Activated B cell treated with CpG ODN at 0.5 μM for 24 hours (primary cell): ENCODE measurements around the gene SRPK3. TPM values are rescaled to one million over a fixed set of nuclear protein-coding genes. Genes with fewer than 3 reads are reported as not detected.

ENCODE experiments used
- ATAC-seq: fragments of 200-7000 bp; cut with Tn5 transposase; one replicate; pipeline ENCODE4 v1.10.0; 2021; ENCODE audit warnings: low read depth, mild to moderate bottlenecking, moderate library complexity
- CTCF ChIA-PET: fragments of 350-600 bp; sonication (Branson Sonifier 250); formaldehyde crosslinking; loops from one replicate; lab custom pipeline; 2021; ENCODE audit warnings: antibody characterized with exemption; lab: Charles Lee
- POLR2A ChIA-PET: fragments of 350-600 bp; sonication (Branson Sonifier 250); formaldehyde crosslinking; loops from one replicate; lab custom pipeline; 2021; ENCODE audit warnings: antibody characterized with exemption; lab: Charles Lee
- DNase-seq: peaks from one replicate; pipeline ENCODE4 v3.0.0; 2022
- H3K27ac Mint-ChIP-seq: one replicate; pipeline ENCODE4 v1.8.0; 2020; ENCODE audit warnings: mixed read lengths
- H3K27me3 Mint-ChIP-seq: one replicate; pipeline ENCODE4 v1.8.0; 2021; ENCODE audit warnings: mixed read lengths
- H3K36me3 Mint-ChIP-seq: one replicate; pipeline ENCODE4 v1.8.0; 2021; ENCODE audit warnings: low read depth, mixed read lengths
- H3K4me1 Mint-ChIP-seq: one replicate; pipeline ENCODE4 v1.8.0; 2021; ENCODE audit warnings: mixed read lengths
- H3K4me3 Mint-ChIP-seq: one replicate; pipeline ENCODE4 v1.8.0; 2020; ENCODE audit warnings: mild to moderate bottlenecking, mixed read lengths
- H3K9me3 Mint-ChIP-seq: one replicate; pipeline ENCODE4 v1.8.0; 2020; ENCODE audit warnings: mixed read lengths
- CTCF ChIP-seq: fragments of 200-600 bp; IDR thresholded peaks from one replicate; pipeline ENCODE4 v1.8.0; 2022; ENCODE audit warnings: antibody characterized with exemption, mild to moderate bottlenecking
- intact Hi-C: fragments of 100-400 bp; cut with micrococcal nuclease; formaldehyde crosslinking; loops from one replicate; pipeline ENCODE4 v1.15.1; 2024
- total RNA-seq: library from RNA; stranded (reverse); gene quantifications from 2 replicates; pipeline ENCODE4 v1.2.3, GENCODE V29; 2022

SRPK3 gene
- total RNA-seq, 1 donor from 2014 or later, result not detected

DNA sequence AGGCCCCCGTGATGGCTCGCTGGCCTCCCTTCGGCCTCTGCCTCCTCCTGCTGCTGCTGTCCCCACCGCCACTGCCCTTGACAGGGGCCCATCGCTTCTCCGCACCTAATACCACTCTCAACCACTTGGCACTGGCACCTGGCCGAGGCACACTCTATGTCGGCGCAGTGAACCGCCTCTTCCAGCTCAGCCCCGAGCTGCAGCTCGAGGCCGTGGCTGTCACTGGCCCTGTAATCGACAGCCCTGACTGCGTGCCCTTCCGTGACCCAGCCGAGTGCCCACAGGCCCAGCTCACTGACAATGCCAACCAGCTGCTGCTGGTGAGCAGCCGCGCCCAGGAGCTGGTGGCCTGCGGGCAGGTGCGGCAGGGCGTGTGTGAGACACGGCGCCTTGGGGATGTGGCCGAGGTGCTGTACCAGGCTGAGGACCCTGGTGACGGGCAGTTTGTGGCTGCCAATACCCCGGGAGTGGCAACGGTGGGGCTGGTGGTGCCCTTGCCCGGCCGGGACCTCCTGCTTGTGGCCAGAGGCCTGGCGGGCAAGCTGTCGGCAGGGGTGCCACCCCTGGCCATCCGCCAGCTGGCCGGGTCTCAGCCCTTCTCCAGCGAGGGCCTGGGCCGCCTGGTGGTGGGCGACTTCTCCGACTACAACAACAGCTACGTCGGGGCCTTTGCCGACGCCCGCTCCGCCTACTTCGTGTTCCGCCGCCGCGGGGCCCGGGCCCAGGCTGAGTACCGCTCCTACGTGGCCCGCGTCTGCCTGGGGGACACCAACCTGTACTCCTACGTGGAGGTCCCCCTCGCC, 13.8 kb upstream of the SRPK3 start:
- Mint-ChIP-seq H3K4me1 (peaks cover 12% of the 10 kb centered on the region), H3K27me3 (no peaks in the 10 kb centered on the region), H3K27ac (no peak overlapping the region), H3K9me3 (no peaks in the 10 kb centered on the region), H3K4me3 (no peak overlapping the region), H3K36me3 (no peaks in the 10 kb centered on the region)
- ChIA-PET POLR2A (interaction anchor here (0.5 to 1.5 kb wide), 3 partner anchors 27 to 160 kb away, joined by 3 read pairs; partner anchors contain the start of genes IDH3G and SSR4), CTCF (interaction anchor here (1.0 kb wide), 1 partner anchor 11 kb away, joined by 3 read pairs; no protein-coding TSS in a partner anchor)
- no peak for ATAC-seq
- intact Hi-C loops, result loop anchor here (10.0 kb wide), 2 partner anchors 82 to 822 kb away; partner anchors contain the start of gene SLC6A8
- TF ChIP-seq CTCF, result no peak
- DNase-seq, result no peak

DNA sequence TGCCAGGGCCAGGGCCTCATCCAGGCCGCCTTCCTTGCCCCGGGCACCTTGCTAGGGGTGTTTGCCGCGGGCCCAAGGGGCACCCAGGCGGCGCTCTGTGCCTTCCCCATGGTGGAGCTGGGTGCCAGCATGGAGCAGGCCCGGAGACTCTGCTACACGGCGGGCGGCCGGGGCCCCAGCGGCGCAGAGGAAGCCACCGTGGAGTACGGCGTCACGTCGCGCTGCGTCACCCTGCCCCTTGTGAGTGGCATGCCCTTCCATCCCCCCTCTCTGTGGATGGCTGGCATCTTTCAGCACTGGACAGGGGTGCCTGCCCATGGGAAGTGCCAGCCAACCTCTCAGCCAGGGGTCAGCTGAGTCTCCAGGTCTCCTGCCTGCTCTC, 13.2 kb upstream of the SRPK3 start:
- H3K27ac Mint-ChIP-seq, result no peak overlapping the region
- no peaks in the 10 kb centered on the region for H3K27me3 Mint-ChIP-seq
- no peaks in the 10 kb centered on the region for H3K9me3 Mint-ChIP-seq
- no peak for DNase-seq
- POLR2A ChIA-PET, result interaction anchor here (1.0 kb wide), 1 partner anchor 158 kb away, joined by 3 read pairs; no protein-coding TSS in a partner anchor
- no peak for ATAC-seq
- intact Hi-C loops, result loop anchor here (10.0 kb wide), 2 partner anchors 83 to 823 kb away; partner anchors contain the start of gene SLC6A8
- CTCF ChIA-PET, result no interaction called here
- no peaks in the 10 kb centered on the region for H3K36me3 Mint-ChIP-seq
- no peak overlapping the region for H3K4me3 Mint-ChIP-seq
- H3K4me1 Mint-ChIP-seq, result peaks cover 12% of the 10 kb centered on the region
- TF ChIP-seq CTCF, result no peak

GRCh38 chrX:153768311-153769157, 12.3 kb upstream of the SRPK3 start:
- Mint-ChIP-seq H3K4me1 (peaks cover 12% of the 10 kb centered on the region), H3K9me3 (no peaks in the 10 kb centered on the region), H3K36me3 (no peaks in the 10 kb centered on the region), H3K27ac (no peak overlapping the region), H3K27me3 (no peaks in the 10 kb centered on the region), H3K4me3 (no peak overlapping the region)
- no peak for TF ChIP-seq CTCF
- CTCF ChIA-PET, result interaction anchor here (0.6 kb wide), 1 partner anchor 81 kb away, joined by 3 read pairs; the partner anchor contains the start of gene SLC6A8
- ATAC-seq (no peak), DNase-seq (no peak)
- intact Hi-C loops, result loop anchor here (10.0 kb wide), 2 partner anchors 84 to 824 kb away; partner anchors contain the start of gene SLC6A8
- POLR2A ChIA-PET, result no interaction called here

DNA sequence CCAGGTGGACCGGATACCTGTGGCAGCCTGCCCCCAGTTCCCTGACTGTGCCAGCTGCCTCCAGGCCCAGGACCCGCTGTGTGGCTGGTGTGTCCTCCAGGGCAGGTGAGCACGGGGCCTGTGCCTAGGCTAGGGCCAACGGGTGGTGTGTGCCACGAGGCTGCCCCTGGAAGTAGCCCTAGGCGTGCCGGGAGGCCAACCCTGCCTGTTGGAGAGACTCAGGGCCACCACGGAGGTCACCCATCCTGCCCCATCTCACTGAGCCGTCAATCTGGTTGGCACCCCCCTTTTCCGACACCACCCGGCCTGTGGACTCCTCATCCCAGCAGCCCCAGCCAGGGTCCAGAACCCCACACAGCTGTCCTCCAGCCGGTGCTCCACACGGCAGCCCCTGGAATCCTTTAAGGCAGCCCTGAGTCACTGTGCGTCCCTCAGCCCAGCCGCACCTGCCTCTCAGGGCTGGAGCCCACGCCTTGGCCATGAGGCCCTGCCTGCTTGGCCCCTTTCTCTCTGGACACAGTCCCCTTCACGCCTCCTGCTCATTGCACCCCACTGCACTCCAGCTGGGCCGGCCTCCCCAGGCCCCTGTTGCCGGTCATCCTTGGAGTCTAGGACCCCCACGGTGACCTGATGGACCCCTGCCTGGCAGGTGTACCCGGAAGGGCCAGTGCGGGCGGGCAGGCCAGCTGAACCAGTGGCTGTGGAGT, 11.5 kb upstream of the SRPK3 start:
- Mint-ChIP-seq H3K27me3 (no peaks in the 10 kb centered on the region), H3K27ac (no peak overlapping the region), H3K4me1 (peaks cover 8% of the 10 kb centered on the region), H3K9me3 (no peaks in the 10 kb centered on the region), H3K4me3 (no peak overlapping the region), H3K36me3 (no peaks in the 10 kb centered on the region)
- no peak for ATAC-seq
- ChIA-PET CTCF (no interaction called here), POLR2A (no interaction called here)
- DNase-seq, result no peak
- intact Hi-C loops, result loop anchor here (10.0 kb wide), 2 partner anchors 85 to 825 kb away; partner anchors contain the start of gene SLC6A8
- TF ChIP-seq CTCF, result no peak
